Measurements from ENCODE around the gene SEC16A.

- no peak for TF ChIP-seq CTCF (IDR thresholded peaks at IDR 0.05)
- TF ChIP-seq POLR2A (IDR thresholded peaks at IDR 0.05), result no peak
Measured at GRCh38 chr9:136434580-136435169, 48.2 kb downstream of the SEC16A start.

All from body of pancreas (tissue), 4 donors.